AML-193 (cell line): ENCODE data around the gene CRHR1.

Source experiments
- DNase-seq, 2 experiments: peaks; one replicate each; lab custom pipeline; 2025; lab: John Stamatoyannopoulos, UW

Gene CRHR1

GRCh38 chr17:45869676-45870341 lies 85.7 kb downstream of the CRHR1 start:
- DNase-seq: no peak

- DNase-seq: no peak
Measured at GRCh38 chr17:45870342-45870974, 86.3 kb downstream of the CRHR1 start.

- DNase-seq: no peak
Measured at GRCh38 chr17:45871718-45872117, 87.6 kb downstream of the CRHR1 start.

- no peak for DNase-seq
Measured at GRCh38 chr17:45873728-45874127, 89.6 kb downstream of the CRHR1 start.

- DNase-seq: no peak
Measured at GRCh38 chr17:45874151-45874550, 90.0 kb downstream of the CRHR1 start.

- DNase-seq: no peak
Measured at GRCh38 chr17:45876539-45876938, 92.4 kb downstream of the CRHR1 start.

GRCh38 chr17:45877467-45877866 lies 93.3 kb downstream of the CRHR1 start:
- DNase-seq: no peak

- no peak for DNase-seq
Measured at GRCh38 chr17:45883063-45883462, 98.9 kb downstream of the CRHR1 start.
